DOHH2 (cell line): ENCODE data around the gene GPATCH11.

Experiments used
- CTCF ChIP-seq: fragments of 200-600 bp; sonication (generic); IDR thresholded peaks from one replicate; pipeline ENCODE4 v1.5.1; 2014; ENCODE audit warnings: antibody characterized with exemption, mild to moderate bottlenecking, low read depth, low read length; ENCODE audit not compliant: poor library complexity, severe bottlenecking
- EZH2phosphoT487 ChIP-seq: fragments of 200-600 bp; sonication (generic); IDR thresholded peaks from 2 replicates; pipeline ENCODE4 v1.6.1; 2017; ENCODE audit warnings: borderline replicate concordance, mild to moderate bottlenecking, antibody characterized with exemption, low read length, moderate library complexity, mixed read lengths

- TF ChIP-seq CTCF (no peak), EZH2phosphoT487 (no peak)
These were observed 23.9 kb upstream of the GPATCH11 start for GRCh38 chr2:37060446-37060845.
